Neural cell (in vitro differentiated cells): ENCODE data around the gene ARHGAP20. TPM values are rescaled to one million over a fixed set of nuclear protein-coding genes. Genes with fewer than 3 reads are reported as not detected.

ENCODE experiments used
- H2AFZ ChIP-seq: fragments of 200-600, 300-800 bp; sonication (generic), shearing (Covaris generic); 2 replicates; pipeline ENCODE4 v1.6.0; 2014; ENCODE audit warnings: low read depth, mild to moderate bottlenecking, antibody characterized with exemption, low read length, moderate library complexity
- H3F3A ChIP-seq: fragments of 200-600 bp; shearing (Covaris generic); 2 replicates; pipeline ENCODE4 v1.6.1; 2016; ENCODE audit warnings: mild to moderate bottlenecking, moderate library complexity, mixed read lengths, antibody characterized with exemption, low read length; ENCODE audit not compliant: insufficient read depth, poor library complexity, severe bottlenecking
- H3K27ac ChIP-seq: fragments of 200-600, 300-800 bp; sonication (generic), shearing (Covaris generic); 2 replicates; pipeline ENCODE4 v1.5.1; 2014; ENCODE audit warnings: mild to moderate bottlenecking, low read length, moderate library complexity
- H3K27me3 ChIP-seq: fragments of 300-800, 200-600 bp; sonication (generic), shearing (Covaris generic); 2 replicates; pipeline ENCODE4 v1.6.0; 2014; ENCODE audit warnings: mild to moderate bottlenecking, low read depth, low read length, moderate library complexity; ENCODE audit not compliant: insufficient read depth
- H3K36me3 ChIP-seq: fragments of 300-800, 200-600 bp; sonication (generic), shearing (Covaris generic); 2 replicates; pipeline ENCODE4 v1.5.1; 2014; ENCODE audit warnings: mild to moderate bottlenecking, antibody characterized with exemption, low read length, moderate library complexity; ENCODE audit not compliant: insufficient read depth
- H3K4me2 ChIP-seq: fragments of 300-800, 200-600 bp; sonication (generic), shearing (Covaris generic); 2 replicates; pipeline ENCODE4 v1.6.0; 2014; ENCODE audit warnings: mild to moderate bottlenecking, low read length
- H3K4me3 ChIP-seq: fragments of 300-800, 200-600 bp; sonication (generic), shearing (Covaris generic); 2 replicates; pipeline ENCODE4 v1.5.1; 2014; ENCODE audit warnings: mild to moderate bottlenecking, low read length, moderate library complexity
- H3K79me2 ChIP-seq: fragments of 200-600 bp; shearing (Covaris generic); replicated peaks from 2 replicates; pipeline ENCODE4 v1.6.0; 2014; ENCODE audit warnings: mild to moderate bottlenecking, low read length, moderate library complexity; ENCODE audit not compliant: insufficient read depth
- H3K9ac ChIP-seq: fragments of 300-800, 200-600 bp; sonication (generic), shearing (Covaris generic); 2 replicates; pipeline ENCODE4 v1.6.1; 2016; ENCODE audit warnings: mild to moderate bottlenecking, low read length, mixed read lengths
- H3K9me2 ChIP-seq: fragments of 200-600 bp; shearing (Covaris generic); 2 replicates; pipeline ENCODE4 v1.6.1; 2016; ENCODE audit warnings: mild to moderate bottlenecking, low read length, mixed read lengths; ENCODE audit not compliant: insufficient read depth
- H3K9me3 ChIP-seq: fragments of 200-600, 300-800 bp; sonication (generic), shearing (Covaris generic); 2 replicates; pipeline ENCODE4 v1.6.1; 2016; ENCODE audit warnings: mild to moderate bottlenecking, mixed run types, low read length, moderate library complexity, mixed read lengths
- H4K20me1 ChIP-seq: fragments of 200-600 bp; shearing (Covaris generic); 2 replicates; pipeline ENCODE4 v1.6.1; 2016; ENCODE audit warnings: mild to moderate bottlenecking, mixed run types; ENCODE audit not compliant: insufficient read depth
- CTCF ChIP-seq: fragments of 450-650 bp; IDR thresholded peaks from 2 replicates; pipeline ENCODE4 v1.5.1; 2014; ENCODE audit warnings: antibody characterized with exemption, mild to moderate bottlenecking, moderate library complexity; ENCODE audit not compliant: poor library complexity, severe bottlenecking
- EZH2 ChIP-seq: fragments of 200-600, 300-800 bp; shearing (Covaris generic), sonication (generic); IDR thresholded peaks from 2 replicates; pipeline ENCODE4 v1.6.1; 2014; ENCODE audit warnings: antibody characterized with exemption, low read length, borderline replicate concordance, mild to moderate bottlenecking; ENCODE audit not compliant: insufficient read depth, poor library complexity, severe bottlenecking
- MXI1 ChIP-seq: fragments of 450-650 bp; conservative IDR thresholded peaks from 2 replicates; pipeline ENCODE4 v1.6.1; 2014; ENCODE audit warnings: antibody characterized with exemption, mild to moderate bottlenecking; ENCODE audit not compliant: poor library complexity, severe bottlenecking
- POLR2AphosphoS5 ChIP-seq: IDR thresholded peaks from 2 replicates; pipeline ENCODE4 v1.6.1; 2012
- RAD21 ChIP-seq: fragments of 450-650 bp; conservative IDR thresholded peaks from 2 replicates; pipeline ENCODE4 v1.6.1; 2014; ENCODE audit warnings: antibody characterized with exemption, mild to moderate bottlenecking, moderate library complexity
- REST ChIP-seq: IDR thresholded peaks from 2 replicates; pipeline ENCODE4 v1.6.1; 2012; ENCODE audit warnings: borderline replicate concordance
- TAF1 ChIP-seq: IDR thresholded peaks from 2 replicates; pipeline ENCODE4 v1.6.1; 2012; ENCODE audit warnings: low read depth
- polyA plus RNA-seq: library from polyadenylated mRNA; depleted of rRNA; stranded (reverse); fragments of >200 nt; gene quantifications from 2 replicates; pipeline ENCODE4 v1.2.3, GENCODE V29; 2014

The ARHGAP20 gene
- polyA plus RNA-seq, 1 donor from 2014 or later = 1.2 TPM

- Histone ChIP-seq H3F3A (no peaks in the 10 kb centered on the region), H2AFZ (no peak overlapping the region), H3K9me3 (no peaks in the 10 kb centered on the region), H3K79me2 (no peaks in the 10 kb centered on the region), H3K4me3 (no peak overlapping the region), H4K20me1 (no peaks in the 10 kb centered on the region), H3K27me3 (no peaks in the 10 kb centered on the region), H3K4me2 (no peak overlapping the region), H3K36me3 (no peaks in the 10 kb centered on the region), H3K9ac (no peak overlapping the region), H3K9me2 (no peaks in the 10 kb centered on the region), H3K27ac (no peak overlapping the region)
- TF ChIP-seq REST (no peak), TAF1 (no peak), POLR2AphosphoS5 (no peak), CTCF (no peak), RAD21 (no peak), EZH2 (no peak)
These were observed 146.6 kb downstream of the ARHGAP20 start for GRCh38 chr11:110565357-110566336.

DNA sequence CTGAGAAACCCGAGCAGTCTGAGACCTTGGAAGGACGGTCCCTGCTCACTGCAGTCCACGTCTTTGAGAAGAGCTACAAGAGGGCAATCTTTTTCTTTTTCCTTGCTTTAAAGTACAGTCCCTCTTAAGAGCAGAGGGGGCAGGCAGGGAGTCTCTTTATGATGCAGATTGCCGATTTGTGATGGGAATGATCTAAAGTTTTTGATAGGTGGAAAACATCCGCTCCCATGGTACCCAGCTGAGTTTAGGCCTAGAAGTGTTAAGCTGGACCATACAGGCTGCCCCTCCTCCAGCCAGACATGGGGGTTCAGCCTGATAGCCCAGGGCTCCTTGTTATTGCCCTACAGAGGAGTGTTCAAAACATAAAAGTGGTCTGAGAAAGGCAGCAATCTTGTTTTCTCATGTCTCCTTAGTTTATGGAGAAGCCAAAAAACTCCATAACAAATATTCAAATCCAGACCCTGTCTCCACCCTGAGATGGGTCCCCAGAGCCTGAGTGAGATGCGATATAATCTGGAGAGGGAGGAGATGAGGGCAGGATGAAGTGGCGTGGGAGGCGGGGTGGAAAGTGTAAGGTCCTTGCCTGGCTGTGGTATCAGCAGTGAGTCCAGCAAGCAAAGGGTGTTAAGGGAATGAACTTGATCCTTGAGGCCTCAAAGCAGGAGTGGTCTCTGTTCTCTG, 147.4 kb downstream of the ARHGAP20 start:
- H3K4me2 ChIP-seq = no peak overlapping the region
- no peaks in the 10 kb centered on the region for H3K27me3 ChIP-seq
- no peaks in the 10 kb centered on the region for H3F3A ChIP-seq
- no peaks in the 10 kb centered on the region for H3K9me2 ChIP-seq
- TF ChIP-seq REST (no peak), TAF1 (no peak), MXI1 (no peak), CTCF (no peak), EZH2 (no peak)
- H3K9me3 ChIP-seq = no peaks in the 10 kb centered on the region
- no peak overlapping the region for H3K27ac ChIP-seq
- H2AFZ ChIP-seq = no peak overlapping the region
- H3K4me3 ChIP-seq = no peak overlapping the region
- H3K9ac ChIP-seq = no peak overlapping the region
- no peaks in the 10 kb centered on the region for H4K20me1 ChIP-seq
- H3K79me2 ChIP-seq = no peaks in the 10 kb centered on the region
- H3K36me3 ChIP-seq = no peaks in the 10 kb centered on the region
